ENCODE data around the gene AKAP13.

DNA sequence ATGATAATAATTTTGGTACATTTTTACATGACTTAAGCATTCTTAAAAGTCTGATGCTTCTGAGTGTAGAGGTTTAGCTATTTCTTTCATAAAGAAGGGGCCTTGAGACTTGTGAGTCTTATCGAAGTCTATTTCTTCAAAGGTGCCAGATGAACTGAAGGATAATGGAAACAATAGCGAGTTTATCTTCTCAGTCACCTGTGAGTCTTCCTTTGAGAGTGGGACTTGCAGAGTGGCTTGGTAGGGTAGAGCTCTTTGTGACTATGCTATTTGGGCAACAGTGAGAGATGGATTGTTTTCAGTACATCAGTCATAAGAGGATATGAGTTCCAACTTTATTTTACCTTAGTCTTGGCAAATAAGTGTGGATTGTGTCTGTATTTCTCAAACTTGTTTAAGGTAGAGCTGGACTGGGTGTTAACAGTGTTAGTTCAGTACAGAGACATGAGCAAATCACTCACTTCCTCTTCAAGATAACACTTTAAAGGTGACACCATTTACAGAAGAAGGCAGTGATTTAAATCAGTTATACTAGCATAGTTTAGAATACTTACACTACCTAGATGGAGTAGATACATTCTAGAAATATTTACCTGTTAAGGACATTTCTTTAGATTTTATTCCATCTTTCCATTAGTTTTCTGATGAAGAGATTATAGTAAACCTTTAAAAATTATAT, 3.2 kb downstream of the AKAP13 start:
- TF ChIP-seq, protein P1, sequence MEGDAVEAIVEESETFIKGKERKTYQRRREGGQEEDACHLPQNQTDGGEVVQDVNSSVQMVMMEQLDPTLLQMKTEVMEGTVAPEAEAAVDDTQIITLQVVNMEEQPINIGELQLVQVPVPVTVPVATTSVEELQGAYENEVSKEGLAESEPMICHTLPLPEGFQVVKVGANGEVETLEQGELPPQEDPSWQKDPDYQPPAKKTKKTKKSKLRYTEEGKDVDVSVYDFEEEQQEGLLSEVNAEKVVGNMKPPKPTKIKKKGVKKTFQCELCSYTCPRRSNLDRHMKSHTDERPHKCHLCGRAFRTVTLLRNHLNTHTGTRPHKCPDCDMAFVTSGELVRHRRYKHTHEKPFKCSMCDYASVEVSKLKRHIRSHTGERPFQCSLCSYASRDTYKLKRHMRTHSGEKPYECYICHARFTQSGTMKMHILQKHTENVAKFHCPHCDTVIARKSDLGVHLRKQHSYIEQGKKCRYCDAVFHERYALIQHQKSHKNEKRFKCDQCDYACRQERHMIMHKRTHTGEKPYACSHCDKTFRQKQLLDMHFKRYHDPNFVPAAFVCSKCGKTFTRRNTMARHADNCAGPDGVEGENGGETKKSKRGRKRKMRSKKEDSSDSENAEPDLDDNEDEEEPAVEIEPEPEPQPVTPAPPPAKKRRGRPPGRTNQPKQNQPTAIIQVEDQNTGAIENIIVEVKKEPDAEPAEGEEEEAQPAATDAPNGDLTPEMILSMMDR (IDR thresholded peaks at IDR 0.05): no peak
- no peak for TF ChIP-seq EZH2 (IDR thresholded peaks at IDR 0.05; ENCODE audit: borderline replicate concordance, insufficient read depth, low read depth, low read length, poor library complexity, severe bottlenecking)

Measured in B cell (primary cell).